Melanocyte of skin (primary cell): ENCODE measurements around the gene DLX6. TPM values are rescaled to one million over a fixed set of nuclear protein-coding genes. Genes with fewer than 3 reads are reported as not detected.

Experiments used
- small RNA-seq, 2 donors: library from RNA; depleted of rRNA; stranded (forward); fragments of <200 nt; gene quantifications; one replicate each; pipeline ENCODE3, GENCODE V24; 2012
- total RNA-seq, 2 donors: library from RNA; depleted of rRNA; stranded (reverse); fragments of >200 nt; gene quantifications; 2 replicates each; pipeline ENCODE4 v1.2.3, GENCODE V29; 2012

Gene DLX6
- not detected for total RNA-seq

GRCh38 chr7:97005183-97006054, at the start of gene DLX6:
Gene DLX6 (plus strand): TSS chr7:97005553. CDS start chr7:97005978, 425 bp downstream.

GRCh38 chr7:97024209-97025129, 19.1 kb downstream of the DLX6 start, which contains the start of gene DLX5:
Gene DLX5 (minus strand): TSS chr7:97024831. CDS start chr7:97024623, 208 bp downstream.

Small RNAs within 50 kb of the gene (small RNA-seq; reads per million reads assigned to genes)
- gene RF01778 (0 reads per million in 2 donors), gene RF01887 (0 reads per million in 2 donors), gene RF01888 (0 reads per million in 2 donors)

Other genes starting within 250 kb of the DLX6 start
- not detected for gene DLX5, start 19.3 kb downstream of the DLX6 start, total RNA-seq
- gene SDHAF3, start 112.1 kb downstream of the DLX6 start, total RNA-seq: 10 to 100 TPM; 16.9 to 19.3 TPM